Measurements from ENCODE around the gene SRD5A1.

DNA sequence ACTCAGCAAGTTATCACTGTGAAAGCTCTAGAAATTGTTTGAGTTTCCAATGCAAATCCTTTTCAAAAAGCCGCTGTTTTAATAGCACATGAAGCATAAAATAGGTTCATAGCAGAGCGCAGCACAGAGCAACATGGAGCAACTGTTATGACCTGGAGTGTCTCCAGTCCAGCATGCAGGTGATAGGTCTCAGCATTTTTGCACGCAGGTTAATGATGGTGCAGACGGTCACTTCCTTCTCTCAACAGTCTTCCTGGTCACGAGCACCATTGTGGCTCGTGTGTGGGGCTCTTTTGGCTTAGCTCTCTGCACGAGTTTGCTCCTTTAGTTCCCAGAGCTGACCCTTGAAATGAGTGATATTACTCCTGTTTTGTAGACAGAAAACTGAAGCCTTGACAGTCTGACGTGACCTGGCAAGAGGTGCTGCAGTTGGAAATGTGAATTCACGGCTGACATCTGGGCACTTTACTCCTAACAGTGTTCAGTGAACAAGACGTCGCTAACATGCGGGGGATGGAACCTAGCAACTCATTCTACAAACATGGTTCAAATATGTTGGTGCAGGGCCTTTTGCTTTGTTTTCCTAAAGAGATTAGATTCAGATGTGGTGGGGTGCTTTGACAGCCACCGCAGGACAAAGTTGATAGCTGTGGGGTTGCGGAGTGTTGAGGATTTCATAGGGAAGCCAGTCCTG, 90.0 kb downstream of the SRD5A1 start:
- TF ChIP-seq JUNB (IDR thresholded peaks at IDR 0.05; ENCODE audit: unreplicated experiment) (no peak), STAT1 (IDR thresholded peaks at IDR 0.05; ENCODE audit: unreplicated experiment) (no peak), EZH2 (IDR thresholded peaks at IDR 0.05; ENCODE audit: low read depth, unreplicated experiment) (no peak), EZH2phosphoT487 (IDR thresholded peaks at IDR 0.05; ENCODE audit: unreplicated experiment) (no peak), CREB1 (CRISPR knock-in tag; IDR thresholded peaks at IDR 0.05; ENCODE audit: low read depth) (no peak), ZNF331 (CRISPR knock-in tag; IDR thresholded peaks at IDR 0.05; ENCODE audit: low read depth) (no peak), POLR2AphosphoS5 (IDR thresholded peaks at IDR 0.05; ENCODE audit: low read depth) (no peak), NANOG (IDR thresholded peaks at IDR 0.05; ENCODE audit: borderline replicate concordance) (no peak), ZNF114 (CRISPR knock-in tag; IDR thresholded peaks at IDR 0.05) (no peak)
- TF ChIP-seq, protein P1, sequence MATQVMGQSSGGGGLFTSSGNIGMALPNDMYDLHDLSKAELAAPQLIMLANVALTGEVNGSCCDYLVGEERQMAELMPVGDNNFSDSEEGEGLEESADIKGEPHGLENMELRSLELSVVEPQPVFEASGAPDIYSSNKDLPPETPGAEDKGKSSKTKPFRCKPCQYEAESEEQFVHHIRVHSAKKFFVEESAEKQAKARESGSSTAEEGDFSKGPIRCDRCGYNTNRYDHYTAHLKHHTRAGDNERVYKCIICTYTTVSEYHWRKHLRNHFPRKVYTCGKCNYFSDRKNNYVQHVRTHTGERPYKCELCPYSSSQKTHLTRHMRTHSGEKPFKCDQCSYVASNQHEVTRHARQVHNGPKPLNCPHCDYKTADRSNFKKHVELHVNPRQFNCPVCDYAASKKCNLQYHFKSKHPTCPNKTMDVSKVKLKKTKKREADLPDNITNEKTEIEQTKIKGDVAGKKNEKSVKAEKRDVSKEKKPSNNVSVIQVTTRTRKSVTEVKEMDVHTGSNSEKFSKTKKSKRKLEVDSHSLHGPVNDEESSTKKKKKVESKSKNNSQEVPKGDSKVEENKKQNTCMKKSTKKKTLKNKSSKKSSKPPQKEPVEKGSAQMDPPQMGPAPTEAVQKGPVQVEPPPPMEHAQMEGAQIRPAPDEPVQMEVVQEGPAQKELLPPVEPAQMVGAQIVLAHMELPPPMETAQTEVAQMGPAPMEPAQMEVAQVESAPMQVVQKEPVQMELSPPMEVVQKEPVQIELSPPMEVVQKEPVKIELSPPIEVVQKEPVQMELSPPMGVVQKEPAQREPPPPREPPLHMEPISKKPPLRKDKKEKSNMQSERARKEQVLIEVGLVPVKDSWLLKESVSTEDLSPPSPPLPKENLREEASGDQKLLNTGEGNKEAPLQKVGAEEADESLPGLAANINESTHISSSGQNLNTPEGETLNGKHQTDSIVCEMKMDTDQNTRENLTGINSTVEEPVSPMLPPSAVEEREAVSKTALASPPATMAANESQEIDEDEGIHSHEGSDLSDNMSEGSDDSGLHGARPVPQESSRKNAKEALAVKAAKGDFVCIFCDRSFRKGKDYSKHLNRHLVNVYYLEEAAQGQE (IDR thresholded peaks at IDR 0.05; ENCODE audit: unreplicated experiment), result no peak
- TF ChIP-seq, protein P2, sequence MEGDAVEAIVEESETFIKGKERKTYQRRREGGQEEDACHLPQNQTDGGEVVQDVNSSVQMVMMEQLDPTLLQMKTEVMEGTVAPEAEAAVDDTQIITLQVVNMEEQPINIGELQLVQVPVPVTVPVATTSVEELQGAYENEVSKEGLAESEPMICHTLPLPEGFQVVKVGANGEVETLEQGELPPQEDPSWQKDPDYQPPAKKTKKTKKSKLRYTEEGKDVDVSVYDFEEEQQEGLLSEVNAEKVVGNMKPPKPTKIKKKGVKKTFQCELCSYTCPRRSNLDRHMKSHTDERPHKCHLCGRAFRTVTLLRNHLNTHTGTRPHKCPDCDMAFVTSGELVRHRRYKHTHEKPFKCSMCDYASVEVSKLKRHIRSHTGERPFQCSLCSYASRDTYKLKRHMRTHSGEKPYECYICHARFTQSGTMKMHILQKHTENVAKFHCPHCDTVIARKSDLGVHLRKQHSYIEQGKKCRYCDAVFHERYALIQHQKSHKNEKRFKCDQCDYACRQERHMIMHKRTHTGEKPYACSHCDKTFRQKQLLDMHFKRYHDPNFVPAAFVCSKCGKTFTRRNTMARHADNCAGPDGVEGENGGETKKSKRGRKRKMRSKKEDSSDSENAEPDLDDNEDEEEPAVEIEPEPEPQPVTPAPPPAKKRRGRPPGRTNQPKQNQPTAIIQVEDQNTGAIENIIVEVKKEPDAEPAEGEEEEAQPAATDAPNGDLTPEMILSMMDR (conservative IDR thresholded peaks at IDR 0.05; ENCODE audit: low read depth in 2 of 2), result no peak
- TF ChIP-seq, protein P3, sequence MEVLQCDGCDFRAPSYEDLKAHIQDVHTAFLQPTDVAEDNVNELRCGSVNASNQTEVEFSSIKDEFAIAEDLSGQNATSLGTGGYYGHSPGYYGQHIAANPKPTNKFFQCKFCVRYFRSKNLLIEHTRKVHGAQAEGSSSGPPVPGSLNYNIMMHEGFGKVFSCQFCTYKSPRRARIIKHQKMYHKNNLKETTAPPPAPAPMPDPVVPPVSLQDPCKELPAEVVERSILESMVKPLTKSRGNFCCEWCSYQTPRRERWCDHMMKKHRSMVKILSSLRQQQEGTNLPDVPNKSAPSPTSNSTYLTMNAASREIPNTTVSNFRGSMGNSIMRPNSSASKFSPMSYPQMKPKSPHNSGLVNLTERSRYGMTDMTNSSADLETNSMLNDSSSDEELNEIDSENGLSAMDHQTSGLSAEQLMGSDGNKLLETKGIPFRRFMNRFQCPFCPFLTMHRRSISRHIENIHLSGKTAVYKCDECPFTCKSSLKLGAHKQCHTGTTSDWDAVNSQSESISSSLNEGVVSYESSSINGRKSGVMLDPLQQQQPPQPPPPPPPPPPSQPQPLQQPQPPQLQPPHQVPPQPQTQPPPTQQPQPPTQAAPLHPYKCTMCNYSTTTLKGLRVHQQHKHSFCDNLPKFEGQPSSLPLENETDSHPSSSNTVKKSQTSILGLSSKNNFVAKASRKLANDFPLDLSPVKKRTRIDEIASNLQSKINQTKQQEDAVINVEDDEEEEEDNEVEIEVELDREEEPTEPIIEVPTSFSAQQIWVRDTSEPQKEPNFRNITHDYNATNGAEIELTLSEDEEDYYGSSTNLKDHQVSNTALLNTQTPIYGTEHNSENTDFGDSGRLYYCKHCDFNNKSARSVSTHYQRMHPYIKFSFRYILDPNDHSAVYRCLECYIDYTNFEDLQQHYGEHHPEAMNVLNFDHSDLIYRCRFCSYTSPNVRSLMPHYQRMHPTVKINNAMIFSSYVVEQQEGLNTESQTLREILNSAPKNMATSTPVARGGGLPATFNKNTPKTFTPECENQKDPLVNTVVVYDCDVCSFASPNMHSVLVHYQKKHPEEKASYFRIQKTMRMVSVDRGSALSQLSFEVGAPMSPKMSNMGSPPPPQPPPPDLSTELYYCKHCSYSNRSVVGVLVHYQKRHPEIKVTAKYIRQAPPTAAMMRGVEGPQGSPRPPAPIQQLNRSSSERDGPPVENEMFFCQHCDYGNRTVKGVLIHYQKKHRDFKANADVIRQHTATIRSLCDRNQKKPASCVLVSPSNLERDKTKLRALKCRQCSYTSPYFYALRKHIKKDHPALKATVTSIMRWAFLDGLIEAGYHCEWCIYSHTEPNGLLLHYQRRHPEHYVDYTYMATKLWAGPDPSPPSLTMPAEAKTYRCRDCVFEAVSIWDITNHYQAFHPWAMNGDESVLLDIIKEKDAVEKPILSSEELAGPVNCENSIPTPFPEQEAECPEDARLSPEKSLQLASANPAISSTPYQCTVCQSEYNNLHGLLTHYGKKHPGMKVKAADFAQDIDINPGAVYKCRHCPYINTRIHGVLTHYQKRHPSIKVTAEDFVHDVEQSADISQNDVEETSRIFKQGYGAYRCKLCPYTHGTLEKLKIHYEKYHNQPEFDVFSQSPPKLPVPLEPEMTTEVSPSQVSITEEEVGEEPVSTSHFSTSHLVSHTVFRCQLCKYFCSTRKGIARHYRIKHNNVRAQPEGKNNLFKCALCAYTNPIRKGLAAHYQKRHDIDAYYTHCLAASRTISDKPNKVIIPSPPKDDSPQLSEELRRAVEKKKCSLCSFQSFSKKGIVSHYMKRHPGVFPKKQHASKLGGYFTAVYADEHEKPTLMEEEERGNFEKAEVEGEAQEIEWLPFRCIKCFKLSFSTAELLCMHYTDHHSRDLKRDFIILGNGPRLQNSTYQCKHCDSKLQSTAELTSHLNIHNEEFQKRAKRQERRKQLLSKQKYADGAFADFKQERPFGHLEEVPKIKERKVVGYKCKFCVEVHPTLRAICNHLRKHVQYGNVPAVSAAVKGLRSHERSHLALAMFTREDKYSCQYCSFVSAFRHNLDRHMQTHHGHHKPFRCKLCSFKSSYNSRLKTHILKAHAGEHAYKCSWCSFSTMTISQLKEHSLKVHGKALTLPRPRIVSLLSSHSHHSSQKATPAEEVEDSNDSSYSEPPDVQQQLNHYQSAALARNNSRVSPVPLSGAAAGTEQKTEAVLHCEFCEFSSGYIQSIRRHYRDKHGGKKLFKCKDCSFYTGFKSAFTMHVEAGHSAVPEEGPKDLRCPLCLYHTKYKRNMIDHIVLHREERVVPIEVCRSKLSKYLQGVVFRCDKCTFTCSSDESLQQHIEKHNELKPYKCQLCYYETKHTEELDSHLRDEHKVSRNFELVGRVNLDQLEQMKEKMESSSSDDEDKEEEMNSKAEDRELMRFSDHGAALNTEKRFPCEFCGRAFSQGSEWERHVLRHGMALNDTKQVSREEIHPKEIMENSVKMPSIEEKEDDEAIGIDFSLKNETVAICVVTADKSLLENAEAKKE (CRISPR knock-in tag; IDR thresholded peaks at IDR 0.05), result no peak
- TF ChIP-seq, protein P4, sequence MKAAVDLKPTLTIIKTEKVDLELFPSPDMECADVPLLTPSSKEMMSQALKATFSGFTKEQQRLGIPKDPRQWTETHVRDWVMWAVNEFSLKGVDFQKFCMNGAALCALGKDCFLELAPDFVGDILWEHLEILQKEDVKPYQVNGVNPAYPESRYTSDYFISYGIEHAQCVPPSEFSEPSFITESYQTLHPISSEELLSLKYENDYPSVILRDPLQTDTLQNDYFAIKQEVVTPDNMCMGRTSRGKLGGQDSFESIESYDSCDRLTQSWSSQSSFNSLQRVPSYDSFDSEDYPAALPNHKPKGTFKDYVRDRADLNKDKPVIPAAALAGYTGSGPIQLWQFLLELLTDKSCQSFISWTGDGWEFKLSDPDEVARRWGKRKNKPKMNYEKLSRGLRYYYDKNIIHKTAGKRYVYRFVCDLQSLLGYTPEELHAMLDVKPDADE (IDR thresholded peaks at IDR 0.05), result no peak
